KMS-11 (cell line): Measurements from ENCODE around the gene TIGD6.
"Not testable (repeated sequence)": the region's sequence is repeated elsewhere in the genome, so short reads cannot be mapped to it uniquely, and the experiment has no call there.

Source experiments
- H2AFZ ChIP-seq: fragments of 200-600 bp; sonication (generic); 2 replicates; pipeline ENCODE4 v1.6.1; 2016; ENCODE audit warnings: antibody characterized with exemption, mixed run types, low read depth
- H3K27ac ChIP-seq: fragments of 200-600 bp; sonication (generic); 2 replicates; pipeline ENCODE4 v1.6.1; 2016; ENCODE audit warnings: mild to moderate bottlenecking, mixed run types
- H3K27me3 ChIP-seq: fragments of 200-600 bp; sonication (generic); 2 replicates; pipeline ENCODE4 v1.6.1; 2017; ENCODE audit warnings: mild to moderate bottlenecking, low read depth, mixed run types, moderate library complexity; ENCODE audit not compliant: insufficient read depth
- H3K36me3 ChIP-seq: fragments of 200-600 bp; sonication (generic); 2 replicates; pipeline ENCODE4 v1.6.1; 2017; ENCODE audit warnings: mild to moderate bottlenecking, mixed run types; ENCODE audit not compliant: insufficient read depth
- H3K4me1 ChIP-seq: fragments of 200-600 bp; sonication (generic); 2 replicates; pipeline ENCODE4 v1.6.1; 2016; ENCODE audit warnings: mild to moderate bottlenecking, low read depth, mixed run types; ENCODE audit not compliant: poor library complexity, severe bottlenecking
- H3K4me2 ChIP-seq: fragments of 200-600 bp; sonication (generic); 2 replicates; pipeline ENCODE4 v1.7.0; 2016; ENCODE audit warnings: mild to moderate bottlenecking, mixed run types
- H3K4me3 ChIP-seq: fragments of 200-600 bp; sonication (generic); IDR thresholded peaks from 2 replicates; pipeline ENCODE4 v1.6.1; 2017; ENCODE audit warnings: low read depth, low read length, mixed read lengths; ENCODE audit not compliant: insufficient read depth
- H3K79me2 ChIP-seq: fragments of 200-600 bp; sonication (generic); 2 replicates; pipeline ENCODE4 v1.6.1; 2016; ENCODE audit warnings: low read depth, mixed run types; ENCODE audit not compliant: insufficient read depth
- H3K9ac ChIP-seq: fragments of 200-600 bp; sonication (generic); 2 replicates; pipeline ENCODE4 v1.6.1; 2016; ENCODE audit warnings: mild to moderate bottlenecking, mixed run types
- H4K20me1 ChIP-seq: fragments of 200-600 bp; sonication (generic); 2 replicates; pipeline ENCODE4 v1.6.1; 2016; ENCODE audit warnings: mild to moderate bottlenecking, mixed run types; ENCODE audit not compliant: insufficient read depth
- CTCF ChIP-seq: fragments of 200-600 bp; sonication (generic); conservative IDR thresholded peaks from 2 replicates; pipeline ENCODE4 v1.6.1; 2017; ENCODE audit warnings: low read depth, mild to moderate bottlenecking, antibody characterized with exemption, low read length, moderate library complexity, mixed read lengths

The TIGD6 gene

GRCh38 chr5:150036513-150036912, 36.1 kb upstream of the TIGD6 start:
- Histone ChIP-seq H3K4me2 (no peak overlapping the region), H3K9ac (no peak overlapping the region), H3K4me1 (peaks cover 8% of the 10 kb centered on the region), H4K20me1 (no peaks in the 10 kb centered on the region), H2AFZ (no peak overlapping the region), H3K79me2 (no peaks in the 10 kb centered on the region), H3K36me3 (no peaks in the 10 kb centered on the region), H3K27me3 (no peaks in the 10 kb centered on the region), H3K4me3 (no peak overlapping the region), H3K27ac (no peak overlapping the region)
- no peak for TF ChIP-seq CTCF

GRCh38 chr5:150035139-150035895, 34.9 kb upstream of the TIGD6 start:
- Histone ChIP-seq H3K9ac (no peak overlapping the region), H3K27me3 (no peaks in the 10 kb centered on the region), H3K4me2 (no peak overlapping the region), H3K4me3 (no peak overlapping the region), H2AFZ (no peak overlapping the region), H4K20me1 (no peaks in the 10 kb centered on the region), H3K27ac (no peak overlapping the region), H3K4me1 (peaks cover 8% of the 10 kb centered on the region), H3K79me2 (no peaks in the 10 kb centered on the region), H3K36me3 (no peaks in the 10 kb centered on the region)
- no peak for TF ChIP-seq CTCF

- no peaks in the 10 kb centered on the region for H3K27me3 ChIP-seq
- H3K4me3 ChIP-seq, result no peak overlapping the region
- H4K20me1 ChIP-seq, result no peaks in the 10 kb centered on the region
- H3K79me2 ChIP-seq, result no peaks in the 10 kb centered on the region
- no peak overlapping the region for H3K27ac ChIP-seq
- no peak for TF ChIP-seq CTCF
- H3K4me1 ChIP-seq, result peaks cover 8% of the 10 kb centered on the region
- no peak overlapping the region for H2AFZ ChIP-seq
- no peak overlapping the region for H3K4me2 ChIP-seq
- H3K36me3 ChIP-seq, result no peaks in the 10 kb centered on the region
- no peak overlapping the region for H3K9ac ChIP-seq
Observed at GRCh38 chr5:150034662-150035061, 34.2 kb upstream of the TIGD6 start.

- Histone ChIP-seq H3K36me3 (no peaks in the 10 kb centered on the region), H3K27ac (no peak overlapping the region), H2AFZ (no peak overlapping the region), H3K27me3 (no peaks in the 10 kb centered on the region), H3K4me3 (no peak overlapping the region), H4K20me1 (no peaks in the 10 kb centered on the region), H3K9ac (no peak overlapping the region), H3K79me2 (no peaks in the 10 kb centered on the region), H3K4me2 (no peak overlapping the region), H3K4me1 (peaks cover 8% of the 10 kb centered on the region)
- no peak for TF ChIP-seq CTCF
Observed at GRCh38 chr5:150033334-150033733, 32.9 kb upstream of the TIGD6 start.

- H3K4me1 ChIP-seq, H4K20me1 ChIP-seq, H3K4me2 ChIP-seq, H3K36me3 ChIP-seq, H3K9ac ChIP-seq, H3K27ac ChIP-seq, H2AFZ ChIP-seq, H3K4me3 ChIP-seq, H3K79me2 ChIP-seq, H3K27me3 ChIP-seq: not testable (repeated sequence)
Observed at GRCh38 chr5:150028047-150028446, 27.6 kb upstream of the TIGD6 start.
